GM23338 (cell line): ENCODE data around the gene MIER2. TPM values are rescaled to one million over a fixed set of nuclear protein-coding genes. Genes with fewer than 3 reads are reported as not detected.

Source experiments
- CREB1 ChIP-seq: fragments of 250-450 bp; sonication (Bioruptor Pico); IDR thresholded peaks from 2 replicates; pipeline ENCODE4 v1.5.0; 2020; ENCODE audit warnings: low read depth, mild to moderate bottlenecking, moderate library complexity
- CTCF ChIP-seq, 2 experiments: fragments of 200-600 bp in 1 of 2; sonication (generic) in 1 of 2; conservative IDR thresholded peaks; 2 replicates each; pipeline versions ENCODE4 v1.5.1 to v1.6.1; 2016 to 2017; ENCODE audit warnings: antibody characterized with exemption in 2 of 2, low read depth in 2 of 2, mild to moderate bottlenecking in 2 of 2, moderate library complexity in 1 of 2
- ETS1 ChIP-seq: IDR thresholded peaks from 2 replicates; pipeline ENCODE4 v1.6.1; 2016; ENCODE audit warnings: antibody characterized with exemption
- EZH2 ChIP-seq: fragments of 200-600 bp; sonication (generic); IDR thresholded peaks from one replicate; pipeline ENCODE4 v1.8.0; 2017; ENCODE audit warnings: antibody characterized with exemption, mild to moderate bottlenecking, low read depth; ENCODE audit not compliant: unreplicated experiment
- EZH2phosphoT487 ChIP-seq: fragments of 200-600 bp; sonication (generic); IDR thresholded peaks from one replicate; pipeline ENCODE4 v1.8.1; 2018; ENCODE audit warnings: antibody characterized with exemption; ENCODE audit not compliant: unreplicated experiment
- JUNB ChIP-seq: IDR thresholded peaks from one replicate; pipeline ENCODE4 v1.6.1; 2016; ENCODE audit warnings: antibody characterized with exemption; ENCODE audit not compliant: unreplicated experiment
- NANOG ChIP-seq: IDR thresholded peaks from 2 replicates; pipeline ENCODE4 v1.6.1; 2016; ENCODE audit warnings: antibody characterized with exemption, borderline replicate concordance
- POLR2AphosphoS5 ChIP-seq: IDR thresholded peaks from 2 replicates; pipeline ENCODE4 v1.6.1; 2016; ENCODE audit warnings: antibody characterized with exemption, low read depth
- STAT1 ChIP-seq: IDR thresholded peaks from one replicate; pipeline ENCODE4 v1.6.1; 2016; ENCODE audit warnings: antibody characterized with exemption; ENCODE audit not compliant: unreplicated experiment
- ZNF114 ChIP-seq: fragments of 250-450 bp; sonication (Bioruptor Pico); IDR thresholded peaks from 2 replicates; pipeline ENCODE4 v1.5.0; 2020; ENCODE audit warnings: mild to moderate bottlenecking, moderate library complexity
- ZNF331 ChIP-seq: fragments of 250-450 bp; sonication (Bioruptor Pico); IDR thresholded peaks from 2 replicates; pipeline ENCODE4 v1.5.0; 2020; ENCODE audit warnings: low read depth, mild to moderate bottlenecking, moderate library complexity
- ZNF462 ChIP-seq: fragments of 250-450 bp; sonication (Bioruptor Pico); IDR thresholded peaks from 2 replicates; pipeline ENCODE4 v1.5.0; 2020; ENCODE audit warnings: mild to moderate bottlenecking, moderate library complexity
- polyA plus RNA-seq: library from polyadenylated mRNA; unstranded; fragments of >200 nt; fragmentation: Nextera tagmentation; extraction: Ambion mirVana; gene quantifications from 2 replicates; pipeline ENCODE4 v1.2.1, GENCODE V29; 2016
- total RNA-seq: library from RNA; depleted of rRNA; stranded (reverse); fragments of >200 nt; shearing (Covaris generic); gene quantifications from 2 replicates; pipeline ENCODE4 v1.2.3, GENCODE V29; 2014

The MIER2 gene
- total and polyA plus RNA-seq, 2 experiments from 2014 or later = 30.2 to 37.9 TPM

GRCh38 chr19:324716-325115 lies 19.9 kb downstream of the MIER2 start (continued):
- TF ChIP-seq ZNF462 = no peak
- no peak for TF ChIP-seq ZNF331 (CRISPR knock-in tag)
- no peak for TF ChIP-seq NANOG
- TF ChIP-seq EZH2 = no peak
- no peak for TF ChIP-seq CTCF (conservative IDR thresholded peaks at IDR 0.05; ENCODE audit: low read depth in 2 of 2)
- TF ChIP-seq ZNF114 = no peak
- no peak for TF ChIP-seq STAT1
- TF ChIP-seq CREB1 (CRISPR knock-in tag) = no peak
- no peak for TF ChIP-seq POLR2AphosphoS5
- no peak for TF ChIP-seq EZH2phosphoT487
- TF ChIP-seq JUNB = no peak
- no peak for TF ChIP-seq ETS1
